Pancreas (tissue), 10 donors: ENCODE measurements around the gene CAVIN4. TPM values are rescaled to one million over a fixed set of nuclear protein-coding genes. Genes with fewer than 3 reads are reported as not detected.

Experiments used
- ATAC-seq, 4 donors: fragments of 200-7000 bp; cut with Tn5 transposase; one replicate each; pipeline versions ENCODE4 v1.8.0 to v1.9.1; 2020; ENCODE audit warnings: mild to moderate bottlenecking in 4 of 4, moderate library complexity in 4 of 4
- DNase-seq, 6 donors: peaks; one replicate each; pipeline ENCODE4 v3.0.0-alpha.2; 2020
- FAIRE-seq: peaks from 2 replicates; lab custom pipeline; 2012; peaks lifted over from hg19 to GRCh38; lab: Jason Lieb, UNC
- H3K27ac ChIP-seq, 4 donors: fragments of 200-600 bp; sonication (generic); 1 replicate in 3 of 4; 2 replicates in 1 of 4; pipeline versions ENCODE4 v1.5.0 to v1.8.0; 2020
- H3K27me3 ChIP-seq, 4 donors: fragments of 200-600 bp; one replicate each; pipeline ENCODE4 v1.8.0; 2021
- H3K36me3 ChIP-seq, 3 donors: fragments of 200-600 bp; sonication (generic) in 1 of 3; one replicate each; pipeline versions ENCODE4 v1.5.0 to v1.8.0; 2020 to 2021
- H3K4me1 ChIP-seq, 3 donors: fragments of 200-600 bp; one replicate each; pipeline ENCODE4 v1.8.0; 2021
- H3K4me3 ChIP-seq, 4 donors: fragments of 200-600 bp; sonication (generic) in 2 of 4; one replicate each; pipeline versions ENCODE4 v1.5.0 to v1.8.0; 2020 to 2021
- H3K9me3 ChIP-seq, 4 donors: fragments of 200-600 bp; one replicate each; pipeline ENCODE4 v1.8.0; 2021
- WGBS, 2 donors: extraction: QIAGEN DNeasy Blood & Tissue Kit; methylation state at CpG; one replicate each; pipeline ENCODE4 v1.1.7; 2013; 5-methylcytosine and 5-hydroxymethylcytosine counted together
- intact Hi-C, 3 donors: fragments of 100-400 bp; cut with DNase I; formaldehyde crosslinking; loops; one replicate each; pipeline versions ENCODE4 v1.11.1 to v1.14.2; 2022
- polyA plus RNA-seq, 2 donors: library from polyadenylated mRNA; stranded (reverse); fragments of 200-250 nt; gene quantifications; one replicate each; pipeline ENCODE4 v1.2.3, GENCODE V29; 2013
- total RNA-seq, 6 donors: library from RNA; stranded (reverse); fragmentation: NEBNext Ultra II Directional in 4 of 6; extraction: Animal tissue kit (Norgen Biotek cat#: 25700) in 4 of 6; gene quantifications; one replicate each; pipeline versions ENCODE4 v1.2.1 to v1.2.4, GENCODE V29; 2021 to 2023
- TF ChIP-seq, protein P1 (sequence below), 4 donors: fragments of 200-600 bp; sonication (generic) in 3 of 4; IDR thresholded peaks; one replicate each; pipeline versions ENCODE4 v1.5.0 to v1.8.0; 2021; ENCODE audit warnings: antibody characterized with exemption in 4 of 4
- donor health status: healthy with polysubstance abuse.
- donor health status: DM: no; HTN: no; CAD: no; lungs with moderate emphysema.
- donor health status: DM: no; HTN: no; CAD: no.
- donor health status: control.
- donor health status: control.
- donor health status: Bipolar disorder and iron deficiency.
- donor health status: DM: yes; HTN: yes; CAD: no.
- donor health status: DM: no; HTN: no; CAD: no.
- donor health status: DM: no; HTN: no; CAD: no.
- donor health status: DM: yes; HTN: yes; CAD: no.

The CAVIN4 gene
- total and polyA plus RNA-seq, 8 donors: 0.06 to 0.19 (median 0.09) TPM; not detected in 1

GRCh38 chr9:100554935-100555401, 22.9 kb upstream of the CAVIN4 start:
- ATAC-seq (no peak), DNase-seq (no peak), FAIRE-seq (no peak)
- Histone ChIP-seq H3K4me1 (no peaks in the 10 kb centered on the region), H3K27ac (no peak overlapping the region), H3K9me3 (no peaks in the 10 kb centered on the region), H3K4me3 (no peak overlapping the region), H3K27me3 (no peaks in the 10 kb centered on the region), H3K36me3 (no peaks in the 10 kb centered on the region)
- 88 to 95% methylated on average over 2 of the region's 2 CpGs for WGBS, 2 donors
- TF ChIP-seq, protein P1, sequence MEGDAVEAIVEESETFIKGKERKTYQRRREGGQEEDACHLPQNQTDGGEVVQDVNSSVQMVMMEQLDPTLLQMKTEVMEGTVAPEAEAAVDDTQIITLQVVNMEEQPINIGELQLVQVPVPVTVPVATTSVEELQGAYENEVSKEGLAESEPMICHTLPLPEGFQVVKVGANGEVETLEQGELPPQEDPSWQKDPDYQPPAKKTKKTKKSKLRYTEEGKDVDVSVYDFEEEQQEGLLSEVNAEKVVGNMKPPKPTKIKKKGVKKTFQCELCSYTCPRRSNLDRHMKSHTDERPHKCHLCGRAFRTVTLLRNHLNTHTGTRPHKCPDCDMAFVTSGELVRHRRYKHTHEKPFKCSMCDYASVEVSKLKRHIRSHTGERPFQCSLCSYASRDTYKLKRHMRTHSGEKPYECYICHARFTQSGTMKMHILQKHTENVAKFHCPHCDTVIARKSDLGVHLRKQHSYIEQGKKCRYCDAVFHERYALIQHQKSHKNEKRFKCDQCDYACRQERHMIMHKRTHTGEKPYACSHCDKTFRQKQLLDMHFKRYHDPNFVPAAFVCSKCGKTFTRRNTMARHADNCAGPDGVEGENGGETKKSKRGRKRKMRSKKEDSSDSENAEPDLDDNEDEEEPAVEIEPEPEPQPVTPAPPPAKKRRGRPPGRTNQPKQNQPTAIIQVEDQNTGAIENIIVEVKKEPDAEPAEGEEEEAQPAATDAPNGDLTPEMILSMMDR (IDR thresholded peaks at IDR 0.05): no peak
- intact Hi-C loops: no loop called here

DNA sequence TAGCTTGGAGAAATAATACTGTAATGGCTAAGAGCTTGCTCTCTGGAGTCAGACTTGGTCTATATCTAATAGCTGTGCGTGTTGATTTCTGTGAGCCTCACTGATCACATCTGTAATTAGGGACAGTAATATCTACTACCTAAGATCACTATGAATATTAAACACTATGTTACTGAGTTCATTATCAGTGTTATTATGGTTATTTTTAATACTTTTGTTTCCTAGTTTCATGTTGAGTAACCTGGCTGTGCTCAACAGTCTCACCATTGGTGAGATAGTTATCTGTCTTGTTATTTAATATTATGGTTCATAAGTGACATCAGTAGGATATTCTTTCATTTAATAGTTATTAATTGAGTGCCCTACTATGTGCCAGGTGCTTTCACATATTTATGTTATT, 22.4 kb upstream of the CAVIN4 start:
- no peak overlapping the region for H3K27ac ChIP-seq
- H3K36me3 ChIP-seq: no peaks in the 10 kb centered on the region
- intact Hi-C loops: no loop called here
- no peaks in the 10 kb centered on the region for H3K4me1 ChIP-seq
- FAIRE-seq (no peak), DNase-seq (no peak), ATAC-seq (no peak)
- H3K27me3 ChIP-seq: no peaks in the 10 kb centered on the region
- 92 to 94% methylated on average over 1 of the region's 1 CpG for WGBS, 2 donors
- H3K9me3 ChIP-seq: no peaks in the 10 kb centered on the region
- TF ChIP-seq, protein P1 (IDR thresholded peaks at IDR 0.05): no peak
- no peak overlapping the region for H3K4me3 ChIP-seq

- FAIRE-seq: no peak
- WGBS, 2 donors: 92 to 93% methylated on average over 3 of the region's 3 CpGs
- no peak for DNase-seq
Observed at GRCh38 chr9:100557053-100557452, 20.8 kb upstream of the CAVIN4 start.

GRCh38 chr9:100561256-100561655, 16.6 kb upstream of the CAVIN4 start:
- 81 to 94% methylated on average over 3 of the region's 3 CpGs for WGBS, 2 donors

More at GRCh38 chr9:100557053-100557452, 20.8 kb upstream of the CAVIN4 start:
- Histone ChIP-seq H3K4me1 (no peaks in the 10 kb centered on the region), H3K27ac (no peak overlapping the region), H3K27me3 (no peaks in the 10 kb centered on the region), H3K9me3 (no peaks in the 10 kb centered on the region), H3K36me3 (no peaks in the 10 kb centered on the region), H3K4me3 (no peak overlapping the region)
- TF ChIP-seq, protein P1 (IDR thresholded peaks at IDR 0.05): no peak
- no peak for ATAC-seq
- intact Hi-C loops: no loop called here

DNA sequence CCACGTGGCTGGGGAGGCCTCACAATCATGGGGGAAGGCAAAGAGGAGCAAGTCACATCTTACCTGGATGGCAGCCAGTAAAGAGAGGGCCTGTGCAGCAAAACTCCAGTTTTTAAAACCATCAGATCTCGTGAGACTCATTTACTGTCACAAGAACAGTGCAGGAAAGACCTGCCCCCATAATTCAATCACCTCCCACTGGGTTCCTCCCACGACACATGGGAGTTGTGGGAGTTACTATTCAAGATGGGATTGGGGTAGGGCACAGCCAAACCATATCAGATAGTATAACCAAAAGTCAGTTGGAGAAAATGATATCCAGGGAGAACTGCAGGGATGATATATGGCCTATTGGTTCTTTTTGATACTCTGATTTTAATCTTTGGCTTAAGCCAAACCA, 10.0 kb upstream of the CAVIN4 start:
- FAIRE-seq: no peak
- intact Hi-C loops: no loop called here
- no peak for DNase-seq
- no peak overlapping the region for H3K27ac ChIP-seq
- TF ChIP-seq, protein P1 (IDR thresholded peaks at IDR 0.05): no peak
- H3K9me3 ChIP-seq: no peaks in the 10 kb centered on the region
- no peak for ATAC-seq
- no peak overlapping the region for H3K4me3 ChIP-seq
- H3K27me3 ChIP-seq: no peaks in the 10 kb centered on the region
- no peaks in the 10 kb centered on the region for H3K4me1 ChIP-seq
- WGBS, 2 donors: 70 to 72% methylated on average over 3 of the region's 3 CpGs
- H3K36me3 ChIP-seq: no peaks in the 10 kb centered on the region

More at GRCh38 chr9:100561256-100561655, 16.6 kb upstream of the CAVIN4 start:
- no peak for ATAC-seq
- Histone ChIP-seq H3K4me3 (no peak overlapping the region), H3K9me3 (no peaks in the 10 kb centered on the region), H3K36me3 (no peaks in the 10 kb centered on the region), H3K27me3 (no peaks in the 10 kb centered on the region), H3K27ac (no peak overlapping the region), H3K4me1 (no peaks in the 10 kb centered on the region)
- FAIRE-seq: no peak
- intact Hi-C loops: no loop called here
- no peak for DNase-seq
- TF ChIP-seq, protein P1 (IDR thresholded peaks at IDR 0.05): no peak
